Inferior parietal cortex (tissue), 1 donor: ENCODE measurements around the gene NUDT16L1.
A peak's percentile ranks its signal among the peaks of the same experiment; 100 is the strongest.
"Not testable (repeated sequence)": the region's sequence is repeated elsewhere in the genome, so short reads cannot be mapped to it uniquely, and the experiment has no call there.

Experiments used
- DNase-seq: peaks from one replicate; pipeline ENCODE4 v3.0.0-alpha.2; 2016; ENCODE audit errors: extremely low spot score

NUDT16L1 gene

DNA sequence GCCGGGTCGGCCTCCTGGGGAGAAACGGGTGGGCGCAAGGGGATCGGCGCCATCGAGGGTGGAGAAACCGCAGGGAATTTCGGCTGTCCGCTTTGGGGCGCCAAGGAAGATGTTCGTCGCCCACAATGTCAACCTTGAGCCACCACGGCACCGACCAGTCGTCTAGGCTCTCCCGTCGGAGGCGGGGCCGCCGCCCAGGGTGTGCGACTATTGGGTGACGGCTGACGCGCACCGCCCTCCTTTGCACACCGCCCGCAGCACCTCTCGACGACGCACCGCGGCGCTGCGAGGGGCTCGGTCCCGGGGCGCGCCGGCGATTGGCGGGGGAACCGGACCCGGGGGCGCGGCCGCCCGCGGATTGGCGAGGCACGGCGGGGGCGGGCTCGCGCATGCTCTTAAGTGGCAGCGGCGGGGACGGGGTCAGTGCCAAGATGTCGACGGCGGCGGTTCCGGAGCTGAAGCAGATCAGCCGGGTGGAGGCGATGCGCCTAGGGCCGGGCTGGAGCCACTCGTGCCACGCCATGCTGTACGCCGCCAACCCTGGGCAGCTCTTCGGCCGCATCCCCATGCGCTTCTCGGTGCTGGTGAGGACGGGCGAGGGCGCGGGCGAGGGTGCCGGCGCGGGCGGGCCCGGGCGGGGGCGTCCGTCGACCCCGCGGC lies at the start of gene NUDT16L1:
NUDT16L1 (plus strand) TSS at position 267 of the 660 bp plus-strand sequence; CDS start at position 432, 165 bp downstream.
- DNase-seq = peak; percentile 94

- no peak for DNase-seq
These were observed 46.4 kb upstream of the NUDT16L1 start for GRCh38 chr16:4646773-4647643.

GRCh38 chr16:4647644-4647980 lies 45.8 kb upstream of the NUDT16L1 start:
- no peak for DNase-seq

DNA sequence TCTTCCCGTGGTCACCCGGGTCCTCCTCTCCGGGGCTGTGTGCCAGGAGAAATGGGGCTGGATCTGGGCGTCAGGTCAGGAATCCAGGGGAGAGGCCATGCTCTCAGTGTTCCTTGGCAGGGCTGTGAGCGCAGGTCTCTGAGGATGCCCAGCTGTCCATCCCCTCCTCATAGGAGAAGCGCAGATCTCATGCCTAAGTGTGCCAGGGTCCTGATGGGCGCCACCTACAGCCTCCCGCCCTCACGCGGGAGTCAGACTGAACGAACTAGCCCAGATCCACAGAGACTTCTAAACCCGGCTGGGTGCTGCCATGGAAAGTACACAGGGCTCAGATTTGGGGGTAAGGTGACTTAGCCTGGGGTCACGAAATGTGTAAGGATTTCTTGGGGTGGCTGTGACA lies 44.4 kb upstream of the NUDT16L1 start:
- DNase-seq = no peak

DNA sequence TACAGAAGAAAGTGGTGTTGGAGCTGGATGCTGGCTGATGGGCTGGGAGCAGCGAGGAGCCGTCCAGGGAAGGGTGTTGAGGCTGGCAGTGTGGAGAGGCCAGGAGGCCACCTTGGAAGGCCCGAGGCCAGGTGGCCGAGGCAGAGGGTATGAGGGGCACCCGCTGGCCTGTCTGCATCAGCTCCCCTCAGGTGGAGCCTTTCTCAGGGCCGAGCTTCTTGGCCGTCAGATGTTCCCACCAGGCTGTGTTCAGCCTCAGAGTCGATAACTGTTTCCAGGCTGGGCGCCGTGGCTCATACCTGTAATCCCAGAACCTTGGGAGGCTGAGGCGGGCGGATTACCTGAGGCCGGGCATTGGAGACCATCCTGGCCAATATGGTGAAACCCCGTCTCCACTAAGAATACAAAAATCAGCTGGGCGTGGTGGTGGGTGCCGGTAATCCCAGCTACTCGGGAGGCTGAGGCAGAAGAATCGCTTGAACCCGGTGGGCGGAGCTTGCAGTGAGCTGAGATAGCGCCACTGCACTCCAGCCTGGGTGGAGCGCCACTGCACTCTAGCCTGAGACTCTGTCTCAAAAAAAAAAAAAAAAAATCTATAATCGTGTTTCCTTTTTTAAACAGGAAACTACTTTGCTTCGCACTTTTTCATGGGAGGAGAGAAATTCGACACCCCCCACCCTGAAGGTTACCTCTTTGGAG lies 43.5 kb upstream of the NUDT16L1 start:
- no peak for DNase-seq

DNA sequence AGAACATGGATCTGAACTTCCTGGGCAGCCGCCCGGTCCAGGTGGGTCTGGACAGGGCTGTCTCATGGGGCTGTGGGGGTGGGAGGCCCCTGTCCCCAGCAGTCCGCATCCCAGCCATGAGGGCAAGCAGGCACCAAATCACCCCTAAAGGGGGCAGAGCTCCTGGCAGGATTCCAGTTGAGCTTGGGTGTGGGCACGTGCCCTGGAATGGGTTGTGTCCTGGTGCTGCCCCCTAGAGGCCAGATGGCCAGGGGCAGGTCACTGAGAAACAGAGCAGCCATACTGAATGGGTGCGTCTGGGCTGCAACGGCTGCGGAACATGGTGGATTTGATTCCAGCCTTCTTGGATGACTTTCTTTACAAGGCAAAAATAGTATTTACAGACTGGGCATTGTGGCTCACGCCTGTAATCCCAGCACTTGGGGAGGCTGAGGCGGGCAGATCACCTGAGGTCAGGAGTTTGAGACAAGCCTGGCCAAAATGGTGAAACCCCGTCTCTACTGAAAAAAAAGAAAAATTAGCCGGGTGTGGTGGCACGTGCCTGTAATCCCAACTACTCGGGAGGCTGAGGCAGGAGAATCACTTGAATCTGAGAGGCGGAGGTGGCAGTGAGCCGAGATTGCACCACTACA lies 42.8 kb upstream of the NUDT16L1 start:
- not testable (repeated sequence) for DNase-seq

DNA sequence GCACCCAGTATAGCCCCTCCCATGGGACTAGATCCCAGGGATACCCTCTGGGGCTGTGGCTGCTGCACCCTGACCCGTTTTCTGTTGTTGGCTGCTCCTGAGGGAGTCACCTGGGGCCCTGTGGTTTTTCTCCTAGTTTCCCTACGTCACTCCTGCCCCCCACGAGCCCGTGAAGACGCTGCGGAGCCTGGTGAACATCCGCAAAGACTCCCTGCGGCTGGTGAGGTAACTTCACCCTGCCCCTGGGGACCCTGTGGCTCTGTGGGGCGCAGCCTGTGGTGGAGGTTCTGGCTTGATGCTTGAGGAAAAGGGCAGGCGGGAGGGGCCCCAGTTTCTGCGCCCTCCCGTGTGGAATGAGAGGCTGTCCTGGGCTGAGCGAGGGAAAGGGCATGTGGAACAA lies 41.5 kb upstream of the NUDT16L1 start:
- no peak for DNase-seq

DNA sequence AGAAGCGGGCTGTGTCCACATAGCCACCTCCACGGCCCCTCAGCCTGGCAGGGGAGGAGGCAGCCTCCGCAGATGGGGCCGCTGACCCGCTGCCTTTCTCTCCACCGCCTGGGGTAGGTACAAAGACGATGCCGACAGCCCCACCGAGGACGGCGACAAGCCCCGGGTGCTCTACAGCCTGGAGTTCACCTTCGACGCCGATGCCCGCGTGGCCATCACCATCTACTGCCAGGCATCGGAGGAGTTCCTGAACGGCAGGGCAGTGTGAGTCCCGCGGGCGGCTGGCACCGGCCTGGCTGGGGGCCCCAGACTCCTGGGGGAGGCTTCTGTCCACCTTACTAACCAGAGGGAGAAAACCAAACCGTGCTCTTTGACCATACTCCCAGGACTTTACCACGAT lies 40.8 kb upstream of the NUDT16L1 start:
- DNase-seq = no peak

DNA sequence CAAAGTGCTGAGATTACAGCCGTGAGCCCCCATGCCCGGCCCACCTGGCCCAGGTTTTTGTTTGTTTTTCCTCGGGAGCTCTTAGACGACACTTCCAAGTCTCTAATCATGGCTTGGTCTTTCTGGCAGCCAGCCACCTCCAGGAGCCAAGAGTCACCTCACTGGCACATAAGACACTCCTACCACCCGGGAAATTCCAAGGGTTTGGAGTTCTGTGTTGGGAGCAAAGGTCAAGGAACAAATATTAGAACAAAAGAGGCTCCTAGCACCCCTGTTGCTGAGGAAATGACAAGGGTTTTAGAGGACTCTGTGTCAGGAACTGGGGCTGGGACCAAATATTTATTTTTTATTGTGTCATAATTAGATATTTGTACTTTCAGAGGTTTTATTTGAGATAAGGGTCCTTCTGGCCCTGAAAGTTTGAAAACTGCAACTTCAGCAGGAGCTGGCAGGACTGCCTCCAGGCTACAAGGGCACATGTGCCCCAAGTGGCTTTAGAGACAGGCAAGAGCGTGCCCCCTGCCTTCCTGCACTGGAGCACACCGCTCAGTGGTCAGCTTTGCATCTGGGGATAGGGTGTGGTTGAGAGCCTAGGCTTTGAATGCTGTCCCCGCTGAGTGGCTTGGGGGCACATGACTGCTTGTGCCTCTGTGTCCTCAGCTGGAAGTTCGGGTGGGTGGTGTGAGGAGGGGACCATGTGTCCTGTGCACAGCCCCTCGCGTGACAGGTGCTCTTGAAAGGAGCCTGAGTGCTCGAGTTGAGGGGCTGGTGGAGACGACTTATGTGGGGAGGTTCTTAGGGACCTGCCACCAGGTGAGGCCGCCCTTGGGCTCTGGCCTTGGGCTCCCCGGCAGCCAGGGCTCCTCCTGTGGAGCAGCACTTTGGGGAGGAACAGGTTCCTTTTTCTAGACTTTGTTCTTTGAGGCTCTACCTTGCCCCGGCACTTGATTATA lies 39.1 kb upstream of the NUDT16L1 start:
- DNase-seq = no peak

DNA sequence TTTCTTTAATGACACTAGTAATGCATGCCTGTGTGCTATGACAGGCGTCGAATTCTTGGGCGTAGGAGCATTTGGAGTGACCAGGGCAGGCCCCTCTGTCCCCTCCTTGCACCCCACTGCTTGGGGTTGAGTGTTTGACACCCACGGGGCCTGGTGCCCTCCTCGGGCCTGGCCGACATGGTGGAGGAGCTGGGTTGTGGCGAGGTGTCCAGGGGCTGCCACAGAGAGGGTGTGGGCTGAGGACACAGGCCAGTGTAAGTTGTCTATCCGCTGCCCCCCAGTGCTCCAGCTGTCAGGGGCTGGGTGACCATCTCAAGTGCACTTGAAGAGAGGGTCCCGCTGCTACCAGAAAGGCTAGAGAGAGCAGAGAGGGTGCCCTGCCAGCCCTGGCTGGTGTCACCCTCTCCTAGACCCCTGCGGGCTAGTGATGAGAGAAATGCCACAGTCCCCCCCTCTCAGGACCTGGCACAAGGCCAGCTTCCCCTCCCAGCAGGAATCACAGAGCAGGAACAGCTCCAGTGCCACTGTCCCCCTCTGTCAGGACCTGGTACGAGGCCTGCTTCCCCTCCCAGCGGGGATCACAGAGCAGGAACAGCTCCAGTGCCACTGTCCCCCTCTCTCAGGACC lies 38.3 kb upstream of the NUDT16L1 start:
- no peak for DNase-seq

DNA sequence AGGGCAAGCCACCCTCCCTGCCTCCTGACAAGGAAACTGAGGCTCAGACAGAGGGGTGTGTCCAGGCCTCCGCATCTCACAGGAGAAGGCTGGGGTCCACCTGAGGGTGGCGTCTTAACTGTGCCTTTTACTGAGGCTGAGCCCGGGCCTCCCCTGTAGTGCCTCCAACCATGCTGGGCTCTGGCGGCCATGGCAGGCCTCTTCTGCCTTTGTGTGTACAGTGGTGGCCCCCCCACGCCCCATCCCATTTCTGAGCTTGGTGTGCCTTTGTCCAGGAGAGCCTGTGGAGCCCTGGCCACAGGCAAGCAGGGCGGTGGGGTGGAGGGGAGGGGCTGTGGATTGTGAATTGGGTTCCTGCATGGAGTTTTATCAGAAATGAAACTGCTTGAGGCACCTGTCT lies 37.6 kb upstream of the NUDT16L1 start:
- DNase-seq = no peak

DNA sequence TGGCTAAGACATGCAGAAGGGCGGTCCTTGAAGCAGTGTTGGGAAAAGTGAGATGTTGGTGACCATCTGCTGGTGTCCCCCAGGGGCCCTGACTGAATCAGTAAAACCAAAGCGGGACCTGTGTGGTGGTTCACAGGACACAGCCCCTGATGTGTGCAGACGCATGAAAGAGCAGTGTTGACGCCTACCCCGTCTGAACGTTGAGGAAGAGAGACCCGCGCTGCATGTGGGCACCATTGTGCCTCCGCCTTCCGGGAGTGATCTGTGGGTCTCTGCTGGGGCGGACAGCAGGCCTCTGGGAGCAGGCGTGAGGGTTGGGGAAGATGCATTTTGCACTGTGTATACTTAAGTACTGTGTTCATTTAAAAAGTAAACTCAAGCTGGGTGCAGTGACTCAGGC lies 37.1 kb upstream of the NUDT16L1 start:
- no peak for DNase-seq

GRCh38 chr16:4656695-4657686 lies 36.4 kb upstream of the NUDT16L1 start:
- DNase-seq = no peak

DNA sequence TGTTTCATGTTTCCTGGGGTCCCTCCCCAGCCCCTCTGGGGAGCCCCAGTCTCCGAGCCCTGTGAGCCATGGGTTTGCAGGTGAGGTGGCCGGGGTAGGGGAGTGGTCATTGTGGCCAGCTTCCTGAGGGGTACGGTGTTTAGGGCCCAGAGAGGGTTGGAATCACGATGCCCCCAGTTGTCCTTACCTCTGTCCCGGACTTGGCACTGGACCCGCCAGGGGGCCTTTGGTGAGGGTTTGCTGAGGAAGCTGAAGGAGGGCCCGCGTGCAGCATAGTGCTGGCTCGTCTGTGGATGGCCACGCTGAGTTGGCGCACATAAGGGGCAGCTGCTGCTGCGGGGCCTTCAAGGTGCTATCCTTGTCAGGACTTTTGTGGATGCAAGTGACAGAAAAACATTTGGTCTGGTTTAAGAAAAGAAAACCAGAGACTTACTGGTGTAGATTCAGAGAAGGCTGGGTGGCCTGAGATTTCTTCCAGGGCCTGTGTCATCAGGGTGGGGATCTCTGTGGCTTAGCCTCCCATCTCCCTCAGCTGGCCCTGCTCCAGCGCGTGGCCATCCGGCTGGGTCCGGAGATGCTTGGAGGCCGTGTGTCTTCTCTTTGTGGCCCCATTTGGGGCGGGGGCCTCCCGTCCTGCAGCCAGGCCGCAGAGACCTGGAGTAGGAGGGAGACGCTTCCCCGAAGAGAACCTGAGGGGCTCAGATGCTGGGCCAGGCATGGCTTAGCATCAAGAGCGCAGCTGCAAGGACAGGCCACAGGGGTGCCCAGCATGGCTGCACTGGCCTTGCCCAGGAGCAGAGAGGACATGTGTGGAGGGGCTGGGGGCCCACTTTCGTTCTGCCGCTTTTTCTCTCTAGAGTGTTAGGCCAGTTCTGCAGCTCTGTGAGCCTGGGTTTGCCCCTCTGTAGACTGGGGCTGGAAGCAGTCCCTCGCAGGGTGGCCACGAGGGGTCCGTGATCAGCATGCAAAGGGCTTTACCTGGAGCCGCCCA lies 33.7 kb upstream of the NUDT16L1 start:
- DNase-seq = no peak

GRCh38 chr16:4660454-4661007 lies 32.8 kb upstream of the NUDT16L1 start:
- peak; percentile 45 for DNase-seq

DNA sequence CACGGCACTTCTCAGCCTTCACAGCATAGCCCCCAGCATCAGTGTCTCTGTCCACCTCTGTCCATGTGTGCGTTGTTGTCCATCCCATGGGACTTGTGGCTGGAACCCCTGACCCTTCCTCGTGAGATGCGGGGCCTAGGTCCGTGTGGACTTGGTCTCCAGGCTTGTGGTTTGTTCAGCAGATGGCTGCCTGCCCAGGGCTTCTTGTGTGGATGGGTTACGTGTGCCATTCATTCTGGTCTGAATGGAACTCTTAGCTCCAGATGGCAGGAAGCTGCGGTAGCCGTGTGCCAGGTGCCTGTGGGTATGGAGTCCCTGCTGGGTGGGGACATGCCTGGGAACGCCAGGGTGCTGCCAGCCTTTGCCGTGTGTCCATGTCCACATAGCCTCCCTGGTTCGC lies 31.7 kb upstream of the NUDT16L1 start:
- no peak for DNase-seq

- no peak for DNase-seq
These were observed 29.9 kb upstream of the NUDT16L1 start for GRCh38 chr16:4663465-4663776.
